Stimulated activated CD8-positive, alpha-beta memory T cell treated with anti-CD3 and anti-CD28 coated beads, Interleukin-2, amount 100 ng/mL, for 48 hours (primary cell): ENCODE data around the gene FAM83B.

Source experiments
- DNase-seq, 2 donors: peaks; one replicate each; pipeline ENCODE4 v3.0.0-alpha.2; 2020; ENCODE audit warnings: low read depth in 2 of 2

The FAM83B gene

DNA sequence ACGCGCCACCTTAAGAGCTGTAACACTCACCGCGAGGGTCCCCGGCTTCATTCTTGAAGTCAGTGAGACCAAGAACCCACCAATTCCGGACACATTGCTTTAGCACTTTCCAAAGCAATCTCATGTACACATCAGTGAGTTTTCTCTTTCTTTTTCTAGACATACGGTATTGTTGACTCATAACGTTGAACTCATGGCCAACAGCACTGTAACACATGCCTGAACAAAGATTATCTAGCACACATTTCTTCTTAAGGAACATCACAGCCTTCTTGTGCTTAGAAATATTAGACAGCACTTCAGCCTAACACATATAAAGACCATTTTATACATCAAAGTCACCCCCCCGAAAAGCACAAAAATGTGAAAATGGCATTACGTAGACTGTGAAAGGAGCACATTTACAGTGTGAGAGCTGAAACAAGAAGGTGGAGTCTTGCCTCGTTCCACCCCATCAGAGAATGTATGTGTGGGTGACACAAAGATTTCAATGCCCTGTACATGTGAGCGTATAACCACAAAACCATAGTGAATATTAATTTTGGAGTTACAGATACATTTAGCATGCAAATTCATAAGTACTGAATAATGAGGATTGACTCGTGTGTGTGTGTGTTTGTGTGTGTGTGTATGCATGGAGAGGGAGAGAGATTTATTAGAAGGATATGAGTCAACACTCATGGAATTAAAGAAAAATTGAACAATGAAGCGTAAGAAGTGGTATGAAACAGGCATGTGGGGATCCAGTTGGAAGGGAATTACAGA lies 134.1 kb downstream of the FAM83B start:
- DNase-seq = no peak

DNA sequence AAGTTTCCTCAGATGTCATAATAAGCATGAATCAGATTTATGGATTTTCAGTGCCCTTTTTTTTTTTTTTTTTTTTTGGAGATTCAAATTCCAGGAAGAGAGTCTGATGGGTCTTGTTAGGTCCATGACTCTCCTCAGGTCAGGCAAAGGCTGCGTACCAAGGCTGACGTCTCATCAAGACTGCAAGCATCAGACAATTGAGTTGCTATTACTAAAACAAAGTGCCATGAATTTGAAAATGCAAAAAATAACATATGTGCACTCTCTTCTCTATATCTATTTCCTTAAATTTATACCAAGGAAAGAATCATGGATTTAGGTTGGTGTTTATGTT lies 134.7 kb downstream of the FAM83B start:
- no peak for DNase-seq

DNA sequence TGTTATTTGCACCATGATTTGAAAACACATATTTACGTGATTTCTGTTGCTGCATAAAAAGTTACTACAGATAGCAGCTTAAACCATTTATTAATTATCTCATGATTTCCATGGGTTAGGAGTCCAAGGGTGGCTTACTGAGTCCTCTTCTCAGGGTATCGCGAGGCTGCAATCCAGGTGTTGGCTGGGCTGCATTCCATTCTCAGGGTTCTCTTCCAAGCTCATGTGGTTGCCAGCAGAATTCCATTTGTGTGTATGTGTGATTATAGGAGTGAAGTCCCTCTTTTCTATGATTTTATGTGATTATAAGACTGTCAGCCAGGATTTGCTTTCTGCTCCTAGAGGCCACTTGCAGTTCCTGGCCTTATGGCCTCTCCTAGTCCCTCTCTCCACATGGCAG lies 135.1 kb downstream of the FAM83B start:
- no peak for DNase-seq

DNA sequence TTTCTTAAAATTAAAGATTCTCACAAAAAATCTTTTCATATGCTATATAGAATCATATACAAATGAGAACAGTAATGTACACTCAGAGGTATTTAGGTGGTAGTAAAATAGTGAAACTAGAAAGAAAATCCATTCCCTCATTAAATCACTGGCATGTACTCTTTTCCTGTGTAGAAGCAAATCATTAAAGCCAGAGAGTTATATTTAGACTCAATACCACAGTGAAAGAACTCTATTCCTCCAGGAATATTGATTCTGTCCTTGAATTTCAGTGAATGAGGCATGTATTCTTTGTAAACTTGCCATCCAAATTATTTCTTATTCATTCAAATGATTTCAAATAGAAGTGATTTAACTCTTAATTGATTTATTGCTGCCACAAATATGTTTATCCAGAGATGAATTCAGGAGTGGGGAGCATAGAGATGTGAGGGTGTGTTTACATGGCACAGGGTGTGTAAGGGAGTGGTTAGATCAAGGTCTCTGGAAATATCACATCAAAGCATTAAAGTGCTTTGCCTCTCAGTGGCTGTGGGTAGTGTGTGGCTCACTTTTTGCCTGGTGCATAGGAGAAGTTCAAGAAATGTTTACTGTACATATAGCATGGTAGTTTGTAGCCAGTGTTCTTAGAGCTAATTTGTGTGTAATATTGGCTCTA lies 141.2 kb downstream of the FAM83B start:
- DNase-seq = no peak

DNA sequence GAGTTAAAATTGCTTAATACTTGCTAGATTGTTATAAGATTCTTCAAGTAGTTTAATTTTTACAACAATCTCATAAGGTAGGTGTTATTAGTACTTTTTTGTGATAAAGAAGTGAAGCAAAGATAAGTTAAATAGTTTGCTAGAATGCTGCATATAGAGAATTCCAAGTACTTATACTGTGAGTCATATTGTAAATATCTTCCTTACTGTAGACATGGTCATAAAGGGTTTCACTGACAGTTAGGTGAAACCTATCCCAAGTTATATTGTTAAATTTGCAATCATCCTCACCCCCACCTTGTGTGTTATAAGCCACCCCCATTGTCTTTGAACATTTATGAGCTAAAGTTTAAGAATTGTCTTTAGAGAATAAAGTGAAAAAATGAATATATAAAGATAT lies 142.0 kb downstream of the FAM83B start:
- DNase-seq = no peak

DNA sequence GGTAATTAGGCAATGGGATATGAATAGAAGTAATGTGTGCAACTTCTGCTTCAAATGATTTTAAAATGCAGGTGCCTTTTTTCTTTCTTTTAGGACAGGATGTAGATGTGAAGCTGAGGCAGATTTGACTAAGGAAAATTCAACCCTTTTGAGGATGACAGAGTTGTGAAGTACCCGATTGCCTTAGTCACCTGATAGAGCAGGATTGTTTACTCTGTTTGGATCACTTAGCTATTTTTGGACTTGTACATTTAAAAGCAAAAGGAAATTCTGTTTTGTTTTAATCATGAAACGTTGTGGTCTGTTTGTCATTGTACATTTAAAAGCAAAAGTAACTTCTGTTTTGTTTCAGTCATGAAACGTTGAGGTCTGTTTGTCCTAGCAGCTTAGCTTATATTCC lies 143.4 kb downstream of the FAM83B start:
- no peak for DNase-seq
